Esophagus squamous epithelium (tissue), 5 donors: ENCODE data around the gene OR4F6. TPM values are rescaled to one million over a fixed set of nuclear protein-coding genes. Genes with fewer than 3 reads are reported as not detected.
"Not testable (repeated sequence)": the region's sequence is repeated elsewhere in the genome, so short reads cannot be mapped to it uniquely, and the experiment has no call there.

Experiments
- DNase-seq: peaks from one replicate; lab custom pipeline; 2025; lab: John Stamatoyannopoulos, UW
- H3K27ac ChIP-seq, 4 donors: fragments of 200-600 bp; sonication (generic); one replicate each; pipeline ENCODE4 v1.5.1; 2016 to 2019; ENCODE audit warnings: mild to moderate bottlenecking in 1 of 4
- H3K27me3 ChIP-seq, 4 donors: fragments of 200-600 bp; sonication (generic); 1 replicate in 3 of 4; 2 replicates in 1 of 4; pipeline versions ENCODE4 v1.5.1 to v1.6.0; 2017 to 2021; ENCODE audit warnings: antibody characterized with exemption in 1 of 4
- H3K36me3 ChIP-seq, 3 donors: fragments of 200-600 bp; sonication (generic); one replicate each; pipeline ENCODE4 v1.5.1; 2016 to 2019
- H3K4me1 ChIP-seq, 3 donors: fragments of 200-600 bp; sonication (generic); one replicate each; pipeline ENCODE4 v1.5.1; 2017 to 2019
- H3K4me3 ChIP-seq, 4 donors: fragments of 200-600 bp; sonication (generic); 1 replicate in 3 of 4; 2 replicates in 1 of 4; pipeline ENCODE4 v1.5.1; 2016 to 2019; ENCODE audit warnings: mild to moderate bottlenecking in 2 of 4, moderate library complexity in 1 of 4
- H3K9me3 ChIP-seq, 3 donors: fragments of 200-600 bp; sonication (generic); one replicate each; pipeline ENCODE4 v1.5.1; 2016 to 2019
- CTCF ChIP-seq, 6 experiments: fragments of 450-650 bp in 4 of 6; fragments of 200-600 bp in 2 of 6; sonication (generic) in 2 of 6; IDR thresholded peaks; one replicate each; pipeline ENCODE4 v1.5.1; 2016 to 2019; ENCODE audit warnings: antibody characterized with exemption in 6 of 6, mild to moderate bottlenecking in 4 of 6, moderate library complexity in 4 of 6
- POLR2A ChIP-seq, 4 donors: fragments of 450-650 bp; IDR thresholded peaks; one replicate each; pipeline ENCODE4 v1.6.1; 2017; ENCODE audit warnings: antibody characterized with exemption in 4 of 4, mild to moderate bottlenecking in 4 of 4, moderate library complexity in 3 of 4
- WGBS, 2 donors: methylation state at CpG; one replicate each; pipeline ENCODE4 v1.1.5; 2018; 5-methylcytosine and 5-hydroxymethylcytosine counted together
- intact Hi-C: fragments of 100-400 bp; cut with DNase I; formaldehyde crosslinking; loops from one replicate; pipeline ENCODE4 v1.15.0; 2022
- total RNA-seq, 4 donors: library from RNA; depleted of rRNA; stranded (reverse); fragments of >200 nt; gene quantifications; one replicate each; pipeline ENCODE4 v1.1.0, GENCODE V29; 2016
- donor health status: DM: yes; HTN: yes; CAD: no.

OR4F6 gene, protein sequence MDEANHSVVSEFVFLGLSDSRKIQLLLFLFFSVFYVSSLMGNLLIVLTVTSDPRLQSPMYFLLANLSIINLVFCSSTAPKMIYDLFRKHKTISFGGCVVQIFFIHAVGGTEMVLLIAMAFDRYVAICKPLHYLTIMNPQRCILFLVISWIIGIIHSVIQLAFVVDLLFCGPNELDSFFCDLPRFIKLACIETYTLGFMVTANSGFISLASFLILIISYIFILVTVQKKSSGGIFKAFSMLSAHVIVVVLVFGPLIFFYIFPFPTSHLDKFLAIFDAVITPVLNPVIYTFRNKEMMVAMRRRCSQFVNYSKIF
- total RNA-seq: not detected

DNA sequence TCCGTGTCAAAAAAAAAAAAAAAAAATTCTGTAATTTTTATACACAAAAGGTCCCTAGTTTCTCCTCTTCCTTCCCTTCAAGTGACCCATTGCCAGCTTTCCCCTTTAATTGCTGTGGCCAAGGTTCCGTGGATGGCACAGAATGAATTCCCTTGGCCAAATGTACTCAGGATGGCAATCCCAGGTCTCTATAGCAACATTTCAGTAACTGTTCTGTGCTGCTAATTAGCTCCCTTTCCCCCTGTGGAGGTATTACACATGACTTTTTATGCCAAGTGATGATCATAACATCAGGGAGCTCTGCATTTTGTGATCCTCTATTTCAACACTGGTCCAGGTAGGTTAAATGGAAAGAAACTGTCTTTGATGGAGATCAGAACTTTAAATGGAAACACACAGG lies at the start of gene OR4F6:
OR4F6 (plus strand) TSS at position 301 of the 400 bp plus-strand sequence. CDS start 2,211 bp downstream, outside the sequence.
- H3K36me3 ChIP-seq: no peaks in the 10 kb centered on the region
- 76 to 85% methylated on average over 2 of the region's 2 CpGs for WGBS, 2 donors
- peaks cover 0 to 7% (median 0%) of the 10 kb centered on the region in 4 donors for H3K27me3 ChIP-seq
- TF ChIP-seq POLR2A (IDR thresholded peaks at IDR 0.05) (no peak), CTCF (IDR thresholded peaks at IDR 0.05) (no peak)
- H3K9me3 ChIP-seq: no peaks in the 10 kb centered on the region
- no peak for DNase-seq
- H3K4me3 ChIP-seq: no peak within 1 kb of the TSS
- intact Hi-C loops: no loop called here
- no peak within 1 kb of the TSS for H3K27ac ChIP-seq
- no peaks in the 10 kb centered on the region for H3K4me1 ChIP-seq

DNA sequence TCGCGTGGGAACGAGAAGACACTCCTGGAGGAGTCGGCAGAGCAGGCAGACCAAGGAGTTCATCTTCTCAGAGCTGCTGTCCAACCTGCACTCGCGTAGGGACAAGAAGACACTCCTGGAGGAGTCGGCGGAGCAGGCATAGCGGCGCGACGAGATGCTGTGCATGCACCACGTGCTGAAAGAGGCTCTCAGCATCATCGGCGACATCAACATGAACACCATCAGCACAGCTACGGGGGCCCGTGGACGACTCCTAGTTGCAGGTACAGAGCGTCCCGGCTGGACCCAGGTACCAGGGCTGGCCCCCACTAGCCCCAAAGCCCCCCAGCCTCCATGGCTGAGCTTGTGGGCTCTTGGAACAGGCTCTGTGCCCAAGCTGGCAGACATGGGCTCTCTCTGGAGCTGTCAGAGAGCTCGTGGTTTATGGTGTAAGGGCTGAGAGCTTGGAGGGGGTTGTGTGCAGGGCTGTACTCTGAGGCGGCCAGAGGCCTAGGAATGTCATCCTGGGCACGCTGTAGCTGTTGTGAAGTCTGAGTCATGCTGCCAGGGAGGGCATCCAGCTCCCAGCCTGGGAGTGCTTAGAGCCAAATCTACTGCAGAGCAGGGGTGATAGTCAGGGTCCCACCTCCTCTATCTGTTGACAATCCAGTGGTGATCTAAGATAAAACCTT lies 38.5 kb upstream of the OR4F6 start:
- H3K27me3 ChIP-seq, H3K9me3 ChIP-seq, intact Hi-C loops, H3K27ac ChIP-seq, H3K4me3 ChIP-seq, DNase-seq, H3K36me3 ChIP-seq, H3K4me1 ChIP-seq: not testable (repeated sequence)
- 88 to 90% methylated on average over 13 to 15 of the region's 23 CpGs for WGBS, 2 donors

GRCh38 chr15:101765340-101765671 lies 38.0 kb upstream of the OR4F6 start:
- H3K4me3 ChIP-seq, H3K36me3 ChIP-seq, H3K27me3 ChIP-seq, H3K4me1 ChIP-seq, intact Hi-C loops, H3K9me3 ChIP-seq, H3K27ac ChIP-seq, DNase-seq: not testable (repeated sequence)
- WGBS, 2 donors: 89 to 92% methylated on average over 7 of the region's 7 CpGs

DNA sequence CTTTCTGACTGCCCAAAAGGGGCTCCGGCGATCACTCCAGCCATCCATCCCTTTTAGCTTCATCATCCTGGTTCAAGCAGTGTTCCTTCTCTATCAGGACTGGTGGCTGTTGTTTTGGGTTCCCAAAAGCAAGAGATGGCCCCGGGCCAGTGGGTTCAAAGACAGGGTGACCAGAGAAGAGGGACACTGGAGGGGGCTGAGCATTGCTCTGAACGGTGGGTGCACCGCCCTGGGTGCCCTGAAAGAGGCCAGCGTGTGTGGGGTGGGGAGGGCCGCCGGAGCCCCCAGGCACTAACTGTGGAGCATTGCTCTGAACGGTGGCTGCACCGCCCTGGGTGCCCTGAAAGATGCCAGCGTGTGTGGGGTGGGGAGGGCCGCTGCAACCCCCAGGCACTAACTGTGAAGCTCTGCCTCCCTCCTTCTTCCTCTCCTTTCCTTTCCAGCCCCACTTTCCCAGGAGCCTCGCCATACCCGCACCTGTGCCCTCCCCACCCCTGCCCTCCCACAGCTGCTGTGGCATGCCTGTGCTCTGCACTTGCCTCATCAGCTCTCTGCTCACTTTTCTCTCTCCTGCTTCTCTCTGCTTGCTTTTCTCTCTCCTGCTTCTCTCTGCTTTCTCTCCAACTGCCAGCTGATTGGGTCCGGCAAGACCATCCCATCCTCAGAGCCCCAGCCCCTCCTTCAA lies 37.4 kb upstream of the OR4F6 start:
- Histone ChIP-seq H3K4me3 (no peak overlapping the region), H3K27me3 (no peaks in the 10 kb centered on the region), H3K4me1 (no peaks in the 10 kb centered on the region), H3K9me3 (no peaks in the 10 kb centered on the region), H3K27ac (no peak overlapping the region), H3K36me3 (no peaks in the 10 kb centered on the region)
- intact Hi-C loops: no loop called here
- WGBS, 2 donors: 83 to 85% methylated on average over 9 to 15 of the region's 15 CpGs
- no peak for TF ChIP-seq CTCF (IDR thresholded peaks at IDR 0.05)
- no peak for DNase-seq

GRCh38 chr15:101767083-101767640 lies 36.1 kb upstream of the OR4F6 start:
- H3K27ac ChIP-seq, H3K4me1 ChIP-seq, H3K36me3 ChIP-seq, H3K27me3 ChIP-seq, H3K9me3 ChIP-seq, H3K4me3 ChIP-seq, DNase-seq, intact Hi-C loops: not testable (repeated sequence)
- 77 to 100% methylated on average over 2 to 4 of the region's 11 CpGs for WGBS, 2 donors
- TF ChIP-seq CTCF (IDR thresholded peaks at IDR 0.05): peak in 1 of 6 experiments; percentile 17

DNA sequence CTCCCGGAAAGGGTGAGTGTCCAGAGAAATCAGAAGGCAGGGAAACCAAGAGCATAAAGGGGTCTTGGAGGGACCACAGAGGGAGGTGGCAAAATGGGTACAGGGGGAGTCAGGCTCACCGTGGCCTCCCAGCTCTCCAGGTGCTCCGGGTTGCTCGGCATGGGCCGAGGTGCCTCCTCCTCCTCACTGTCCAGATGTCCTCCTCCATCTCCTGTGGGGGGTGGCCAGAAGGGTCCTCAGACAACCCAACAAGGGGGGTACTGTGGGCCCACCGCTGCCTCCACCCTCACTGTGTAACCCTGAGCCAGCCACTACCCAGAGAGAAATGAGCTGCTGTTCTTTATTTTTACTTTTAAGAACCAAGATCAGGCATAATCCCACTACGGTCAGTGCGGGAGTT lies 30.4 kb upstream of the OR4F6 start:
- WGBS, 2 donors: 88 to 93% methylated on average over 3 to 7 of the region's 8 CpGs
- H3K9me3 ChIP-seq: no peaks in the 10 kb centered on the region
- intact Hi-C loops: no loop called here

More for the DNA sequence above, 30.4 kb upstream of the OR4F6 start:
- H3K4me3 ChIP-seq: no peak overlapping the region
- TF ChIP-seq POLR2A (IDR thresholded peaks at IDR 0.05) (no peak), CTCF (IDR thresholded peaks at IDR 0.05) (no peak)
- no peaks in the 10 kb centered on the region for H3K27me3 ChIP-seq
- H3K36me3 ChIP-seq: no peaks in the 10 kb centered on the region
- H3K4me1 ChIP-seq: no peaks in the 10 kb centered on the region
- DNase-seq: no peak
- no peak overlapping the region for H3K27ac ChIP-seq
